ENCODE data around the gene MED12L.

Gene MED12L

DNA sequence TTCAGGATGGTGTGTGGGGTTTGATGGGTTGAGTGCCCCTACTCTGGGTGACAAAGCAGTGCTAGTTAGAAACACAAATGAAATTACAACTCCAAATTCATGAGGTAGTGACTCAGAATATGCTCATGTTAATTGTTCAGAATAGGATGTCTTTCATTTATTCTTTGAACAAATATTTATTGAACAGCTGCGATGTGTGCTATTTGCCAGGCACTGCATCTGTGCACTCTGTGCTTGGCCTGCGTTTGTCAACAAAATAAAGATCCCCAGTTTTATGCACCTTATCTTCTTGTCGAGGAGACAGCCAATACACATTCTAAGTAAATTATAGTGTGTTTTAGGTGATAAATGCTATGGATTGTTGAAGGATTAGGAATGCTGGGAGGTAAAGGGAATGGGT lies 27.3 kb downstream of the MED12L start:
- H3K79me2 ChIP-seq (ENCODE audit: control insufficient read depth, insufficient read depth, low read length, unreplicated experiment): no peaks in the 10 kb centered on the region

DNA sequence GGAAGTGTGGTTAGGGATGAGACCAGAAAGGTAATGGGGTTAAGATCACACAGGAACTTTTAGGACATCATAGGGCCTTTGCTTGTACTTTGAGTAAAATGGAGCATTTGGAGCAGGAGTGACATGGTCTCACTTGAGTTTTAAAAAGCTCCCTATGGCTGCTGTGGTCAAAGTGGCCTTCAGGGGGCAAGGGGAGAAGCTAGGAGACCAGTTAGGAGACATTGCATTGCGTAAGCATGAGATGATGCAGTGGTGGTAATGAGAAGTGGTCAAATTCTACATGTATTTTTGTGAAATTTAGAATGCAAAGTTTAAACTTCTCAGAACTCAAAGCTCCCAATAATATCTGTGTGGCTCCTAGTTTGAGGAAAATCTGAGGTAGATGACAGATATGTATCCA lies 27.9 kb downstream of the MED12L start:
- no peaks in the 10 kb centered on the region for H3K4me1 ChIP-seq (ENCODE audit: control insufficient read depth, insufficient read depth, low read length, unreplicated experiment)
- H3K27me3 ChIP-seq (ENCODE audit: insufficient read depth, low read length): peaks cover 39% of the 10 kb centered on the region
- H3K36me3 ChIP-seq (ENCODE audit: insufficient read depth, low read length): no peaks in the 10 kb centered on the region
- no peaks in the 10 kb centered on the region for H3K79me2 ChIP-seq (ENCODE audit: control insufficient read depth, insufficient read depth, low read length, unreplicated experiment)
- H3K27ac ChIP-seq (ENCODE audit: low read depth, low read length): no peak overlapping the region
- no peak overlapping the region for H3K4me3 ChIP-seq (ENCODE audit: low read depth, low read length)
- H2AFZ ChIP-seq (ENCODE audit: low read length, unreplicated experiment): no peak overlapping the region

More for the DNA sequence above, 27.3 kb downstream of the MED12L start:
- Histone ChIP-seq H2AFZ (ENCODE audit: low read length, unreplicated experiment) (no peak overlapping the region), H3K4me3 (ENCODE audit: low read depth, low read length) (no peak overlapping the region), H3K4me1 (ENCODE audit: control insufficient read depth, insufficient read depth, low read length, unreplicated experiment) (no peaks in the 10 kb centered on the region), H3K27ac (ENCODE audit: low read depth, low read length) (no peak overlapping the region), H3K27me3 (ENCODE audit: insufficient read depth, low read length) (peaks cover 40% of the 10 kb centered on the region), H3K36me3 (ENCODE audit: insufficient read depth, low read length) (no peaks in the 10 kb centered on the region)

DNA sequence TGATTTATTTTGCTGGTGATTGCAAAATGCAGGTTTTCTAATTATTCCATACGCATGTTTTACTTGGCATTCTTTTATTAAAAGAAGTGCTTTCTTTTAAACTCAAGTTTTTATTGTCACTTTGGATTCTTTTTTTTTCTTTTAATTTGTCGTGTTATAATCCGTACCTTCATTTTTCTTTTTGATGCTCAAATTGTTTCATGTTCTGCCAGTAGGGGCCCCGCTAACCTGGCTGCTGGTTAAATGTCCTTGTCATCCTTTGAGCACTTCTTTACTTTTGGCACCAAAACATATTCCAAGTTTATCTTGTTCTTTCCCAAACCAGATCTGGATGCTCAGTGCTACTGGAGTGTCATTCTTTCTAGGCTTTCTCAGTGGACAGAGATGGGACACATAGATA lies 31.6 kb downstream of the MED12L start:
- Histone ChIP-seq H3K79me2 (ENCODE audit: control insufficient read depth, insufficient read depth, low read length, unreplicated experiment) (no peaks in the 10 kb centered on the region), H3K4me1 (ENCODE audit: control insufficient read depth, insufficient read depth, low read length, unreplicated experiment) (no peaks in the 10 kb centered on the region), H3K27me3 (ENCODE audit: insufficient read depth, low read length) (peaks cover 37% of the 10 kb centered on the region; the same call in 1 of the 2 replicates), H3K36me3 (ENCODE audit: insufficient read depth, low read length) (no peaks in the 10 kb centered on the region), H2AFZ (ENCODE audit: low read length, unreplicated experiment) (no peak overlapping the region), H3K27ac (ENCODE audit: low read depth, low read length) (no peak overlapping the region), H3K4me3 (ENCODE audit: low read depth, low read length) (no peak overlapping the region)

DNA sequence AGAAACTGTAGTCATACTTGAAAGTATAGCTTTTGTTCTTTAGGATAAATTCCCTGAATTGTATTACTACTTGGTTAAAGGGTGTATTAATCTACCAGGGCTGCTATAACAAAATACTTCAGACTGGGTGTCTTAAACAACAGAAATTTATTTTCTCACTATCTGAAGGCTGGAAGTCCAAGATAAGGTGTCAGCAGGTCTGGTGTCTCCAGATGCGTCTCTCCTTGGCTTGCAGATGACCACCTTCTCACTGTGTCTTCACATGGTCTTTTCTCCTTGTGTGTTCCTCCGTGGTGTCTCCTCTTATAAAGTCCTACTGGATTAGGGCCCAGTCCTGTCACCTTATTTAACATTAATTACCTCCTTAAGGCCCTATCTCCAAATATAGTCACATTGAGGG lies 33.7 kb downstream of the MED12L start:
- H2AFZ ChIP-seq (ENCODE audit: low read length, unreplicated experiment): no peak overlapping the region
- H3K27ac ChIP-seq (ENCODE audit: low read depth, low read length): no peak overlapping the region
- H3K4me1 ChIP-seq (ENCODE audit: control insufficient read depth, insufficient read depth, low read length, unreplicated experiment): no peaks in the 10 kb centered on the region
- no peak overlapping the region for H3K4me3 ChIP-seq (ENCODE audit: low read depth, low read length)
- H3K36me3 ChIP-seq (ENCODE audit: insufficient read depth, low read length): no peaks in the 10 kb centered on the region
- peaks cover 36% of the 10 kb centered on the region; the same call in 1 of the 2 replicates for H3K27me3 ChIP-seq (ENCODE audit: insufficient read depth, low read length)
- H3K79me2 ChIP-seq (ENCODE audit: control insufficient read depth, insufficient read depth, low read length, unreplicated experiment): no peaks in the 10 kb centered on the region

DNA sequence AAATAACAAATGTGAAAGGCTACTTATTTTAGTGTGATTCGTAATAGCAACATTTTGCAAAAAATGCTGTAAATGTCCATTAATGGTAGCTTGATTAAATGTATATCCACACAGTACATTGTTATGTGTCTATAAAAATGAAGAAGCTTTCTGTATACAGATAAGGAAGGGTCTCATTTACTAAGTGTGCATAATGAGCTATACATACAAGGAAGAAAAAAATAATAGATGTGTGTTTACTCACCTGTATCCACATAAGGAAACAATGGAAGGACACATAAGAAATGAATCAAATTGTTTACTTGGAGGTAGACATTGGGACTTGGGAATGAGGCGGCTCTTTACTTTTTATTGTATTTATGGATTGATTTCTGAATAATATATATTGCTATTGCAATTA lies 34.9 kb downstream of the MED12L start:
- Histone ChIP-seq H3K79me2 (ENCODE audit: control insufficient read depth, insufficient read depth, low read length, unreplicated experiment) (no peaks in the 10 kb centered on the region), H3K27ac (ENCODE audit: low read depth, low read length) (no peak overlapping the region), H3K27me3 (ENCODE audit: insufficient read depth, low read length) (peaks cover 27% of the 10 kb centered on the region; the same call in 1 of the 2 replicates), H2AFZ (ENCODE audit: low read length, unreplicated experiment) (no peak overlapping the region), H3K36me3 (ENCODE audit: insufficient read depth, low read length) (no peaks in the 10 kb centered on the region), H3K4me3 (ENCODE audit: low read depth, low read length) (no peak overlapping the region), H3K4me1 (ENCODE audit: control insufficient read depth, insufficient read depth, low read length, unreplicated experiment) (no peaks in the 10 kb centered on the region)

DNA sequence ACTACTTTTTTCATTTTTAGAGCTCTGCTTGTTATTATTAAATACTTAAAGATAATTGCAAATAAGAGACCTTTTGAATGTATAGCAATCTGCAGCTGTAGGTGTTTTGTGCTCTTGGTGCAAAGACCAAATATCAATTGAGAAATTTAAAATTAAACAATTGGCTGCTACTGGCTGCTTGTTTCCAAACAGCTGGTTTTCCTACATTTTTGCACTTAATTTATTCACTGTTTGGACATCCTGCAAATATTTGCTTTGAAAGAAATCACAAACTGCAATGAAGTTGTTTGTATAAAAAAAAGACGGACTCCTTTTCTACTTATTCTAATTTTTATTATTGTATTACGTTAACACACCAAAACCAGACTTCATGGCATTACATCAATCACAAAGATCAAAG lies 35.6 kb downstream of the MED12L start:
- Histone ChIP-seq H3K27me3 (ENCODE audit: insufficient read depth, low read length) (peaks cover 27% of the 10 kb centered on the region; the same call in 1 of the 2 replicates), H3K4me1 (ENCODE audit: control insufficient read depth, insufficient read depth, low read length, unreplicated experiment) (no peaks in the 10 kb centered on the region), H3K4me3 (ENCODE audit: low read depth, low read length) (no peak overlapping the region), H3K79me2 (ENCODE audit: control insufficient read depth, insufficient read depth, low read length, unreplicated experiment) (no peaks in the 10 kb centered on the region), H2AFZ (ENCODE audit: low read length, unreplicated experiment) (no peak overlapping the region), H3K36me3 (ENCODE audit: insufficient read depth, low read length) (no peaks in the 10 kb centered on the region), H3K27ac (ENCODE audit: low read depth, low read length) (no peak overlapping the region)

DNA sequence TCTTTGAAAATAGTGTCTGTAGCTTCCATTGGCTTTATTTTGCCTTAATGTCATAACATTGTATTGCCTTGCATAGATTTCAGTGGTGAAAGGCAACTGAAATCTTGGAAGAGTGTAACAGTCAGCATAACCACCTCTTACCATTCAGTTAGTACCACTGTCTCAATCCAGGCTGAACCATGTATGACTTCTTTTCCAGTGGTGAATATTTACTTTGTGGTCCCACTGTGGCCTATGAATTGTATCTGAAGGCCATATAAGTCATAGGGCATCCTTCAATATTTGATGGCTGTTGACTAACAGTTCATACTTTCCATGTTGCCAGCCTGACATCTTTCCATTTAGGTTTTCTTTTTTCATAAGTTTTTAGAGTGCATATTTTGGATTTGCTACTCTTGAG lies 38.4 kb downstream of the MED12L start:
- Histone ChIP-seq H3K27ac (ENCODE audit: low read depth, low read length) (no peak overlapping the region), H3K36me3 (ENCODE audit: insufficient read depth, low read length) (no peaks in the 10 kb centered on the region), H3K4me3 (ENCODE audit: low read depth, low read length) (no peak overlapping the region), H3K4me1 (ENCODE audit: control insufficient read depth, insufficient read depth, low read length, unreplicated experiment) (no peaks in the 10 kb centered on the region), H3K79me2 (ENCODE audit: control insufficient read depth, insufficient read depth, low read length, unreplicated experiment) (no peaks in the 10 kb centered on the region), H2AFZ (ENCODE audit: low read length, unreplicated experiment) (no peak overlapping the region), H3K27me3 (ENCODE audit: insufficient read depth, low read length) (peaks cover 27% of the 10 kb centered on the region; the same call in 1 of the 2 replicates)

DNA sequence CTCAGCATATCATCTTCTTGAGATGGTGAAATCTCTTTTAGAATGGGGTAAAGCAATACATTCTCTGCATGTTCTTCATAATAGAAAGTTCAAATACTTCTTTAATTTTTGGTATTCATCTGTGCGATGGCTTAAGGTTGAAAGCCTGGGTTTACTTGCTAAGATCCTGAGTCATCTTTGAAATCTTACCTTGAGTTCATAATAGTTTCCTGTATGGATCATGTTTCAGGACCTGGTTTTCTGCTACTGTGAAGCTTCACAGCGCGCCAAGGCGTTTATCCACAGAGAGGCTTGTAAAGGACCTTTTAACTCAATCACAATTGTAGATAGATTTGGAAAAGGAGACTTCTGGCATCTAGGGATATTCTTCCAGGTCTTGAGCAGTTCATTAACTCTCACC lies 39.0 kb downstream of the MED12L start:
- H3K36me3 ChIP-seq (ENCODE audit: insufficient read depth, low read length): no peaks in the 10 kb centered on the region
- no peak overlapping the region for H2AFZ ChIP-seq (ENCODE audit: low read length, unreplicated experiment)
- no peak overlapping the region for H3K4me3 ChIP-seq (ENCODE audit: low read depth, low read length)
- peaks cover 24% of the 10 kb centered on the region; the same call in 1 of the 2 replicates for H3K27me3 ChIP-seq (ENCODE audit: insufficient read depth, low read length)
- H3K27ac ChIP-seq (ENCODE audit: low read depth, low read length): no peak overlapping the region
- H3K4me1 ChIP-seq (ENCODE audit: control insufficient read depth, insufficient read depth, low read length, unreplicated experiment): no peaks in the 10 kb centered on the region
- no peaks in the 10 kb centered on the region for H3K79me2 ChIP-seq (ENCODE audit: control insufficient read depth, insufficient read depth, low read length, unreplicated experiment)

DNA sequence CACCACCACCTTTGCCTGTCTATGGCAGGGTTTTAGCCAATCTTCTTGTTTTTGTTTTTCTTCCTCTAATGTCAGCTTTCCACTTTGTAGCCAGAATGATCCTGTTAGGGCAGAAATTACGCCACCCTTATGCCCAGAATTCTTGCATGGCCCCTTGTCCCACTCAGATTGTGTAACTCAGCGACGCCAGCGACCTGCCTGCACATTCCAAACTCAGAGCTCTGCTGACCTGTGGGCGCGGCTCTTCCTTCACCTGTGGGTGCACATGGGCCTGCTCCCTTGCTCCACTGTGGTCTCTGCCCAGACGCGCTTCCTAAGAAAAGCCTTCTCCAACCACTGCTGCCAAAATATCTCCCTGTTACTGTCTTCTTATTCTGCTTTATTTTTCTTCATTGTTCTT lies 45.0 kb downstream of the MED12L start:
- Histone ChIP-seq H3K4me1 (ENCODE audit: control insufficient read depth, insufficient read depth, low read length, unreplicated experiment) (no peaks in the 10 kb centered on the region), H3K27ac (ENCODE audit: low read depth, low read length) (no peak overlapping the region), H2AFZ (ENCODE audit: low read length, unreplicated experiment) (no peak overlapping the region), H3K4me3 (ENCODE audit: low read depth, low read length) (no peak overlapping the region), H3K79me2 (ENCODE audit: control insufficient read depth, insufficient read depth, low read length, unreplicated experiment) (no peaks in the 10 kb centered on the region), H3K36me3 (ENCODE audit: insufficient read depth, low read length) (no peaks in the 10 kb centered on the region), H3K27me3 (ENCODE audit: insufficient read depth, low read length) (peaks cover 32% of the 10 kb centered on the region)

DNA sequence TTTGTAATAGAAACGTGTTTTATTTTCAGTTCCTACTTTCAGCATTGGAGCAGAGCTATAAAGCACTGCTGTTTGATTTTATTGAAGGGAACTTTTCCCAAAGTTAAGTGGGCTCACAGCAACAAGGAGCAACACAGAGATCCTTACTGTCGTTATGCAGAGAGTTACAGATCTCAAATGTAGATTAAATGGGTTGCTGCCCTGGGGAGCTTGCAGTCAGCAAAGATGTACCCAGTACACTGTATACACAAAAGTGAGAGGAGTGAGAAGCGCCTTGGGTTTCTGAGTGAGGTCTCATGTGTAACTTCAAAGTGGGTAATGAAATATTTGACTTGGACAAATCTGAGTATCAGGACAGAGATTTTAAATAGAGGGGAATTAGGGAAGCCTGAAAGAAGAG lies 47.7 kb downstream of the MED12L start:
- Histone ChIP-seq H3K4me1 (ENCODE audit: control insufficient read depth, insufficient read depth, low read length, unreplicated experiment) (no peaks in the 10 kb centered on the region), H3K36me3 (ENCODE audit: insufficient read depth, low read length) (no peaks in the 10 kb centered on the region), H3K4me3 (ENCODE audit: low read depth, low read length) (no peak overlapping the region), H2AFZ (ENCODE audit: low read length, unreplicated experiment) (no peak overlapping the region), H3K27me3 (ENCODE audit: insufficient read depth, low read length) (peaks cover 52% of the 10 kb centered on the region), H3K27ac (ENCODE audit: low read depth, low read length) (no peak overlapping the region), H3K79me2 (ENCODE audit: control insufficient read depth, insufficient read depth, low read length, unreplicated experiment) (no peaks in the 10 kb centered on the region)

DNA sequence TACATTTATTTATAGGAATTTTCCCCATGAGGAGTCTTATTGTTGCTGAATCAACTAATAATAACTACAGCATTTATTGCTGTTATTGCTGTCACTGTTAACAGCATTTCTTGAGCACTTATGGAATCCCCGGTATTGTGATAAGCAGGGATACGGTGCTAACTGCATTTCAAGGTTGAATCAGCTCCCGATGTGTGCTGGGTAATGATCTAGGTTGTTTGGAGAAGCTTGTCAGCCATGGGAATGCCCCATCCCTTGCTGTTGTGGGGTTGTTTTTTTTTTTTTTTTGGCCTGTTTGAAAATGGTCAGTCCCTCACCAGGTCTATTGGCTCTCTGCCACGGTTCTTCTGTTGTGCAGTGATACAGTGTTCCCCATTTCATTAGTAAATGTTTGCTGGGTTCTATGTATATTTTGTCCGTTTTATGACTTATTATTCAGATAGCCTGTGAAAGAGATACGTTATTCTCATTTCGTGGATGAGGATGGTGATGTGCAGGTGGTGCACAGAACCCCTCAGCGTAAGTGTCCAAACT lies 48.5 kb downstream of the MED12L start:
- no peaks in the 10 kb centered on the region for H3K36me3 ChIP-seq (ENCODE audit: insufficient read depth, low read length)
- peaks cover 52% of the 10 kb centered on the region for H3K27me3 ChIP-seq (ENCODE audit: insufficient read depth, low read length)
- H3K4me1 ChIP-seq (ENCODE audit: control insufficient read depth, insufficient read depth, low read length, unreplicated experiment): no peaks in the 10 kb centered on the region
- no peaks in the 10 kb centered on the region for H3K79me2 ChIP-seq (ENCODE audit: control insufficient read depth, insufficient read depth, low read length, unreplicated experiment)
- no peak overlapping the region for H2AFZ ChIP-seq (ENCODE audit: low read length, unreplicated experiment)
- no peak overlapping the region for H3K4me3 ChIP-seq (ENCODE audit: low read depth, low read length)
- H3K27ac ChIP-seq (ENCODE audit: low read depth, low read length): no peak overlapping the region

Measured in ACC112 (cell line).